Ureter (tissue), 1 donor: ENCODE results near the gene VAV2. TPM values are rescaled to one million over a fixed set of nuclear protein-coding genes. Genes with fewer than 3 reads are reported as not detected.
"Not testable (repeated sequence)": the region's sequence is repeated elsewhere in the genome, so short reads cannot be mapped to it uniquely, and the experiment has no call there.

ENCODE experiments used
- DNase-seq: peaks from one replicate; pipeline ENCODE4 v3.0.0-alpha.2; 2020; ENCODE audit warnings: low spot score
- total RNA-seq: library from RNA; stranded (reverse); gene quantifications from one replicate; pipeline ENCODE4 v1.2.4, GENCODE V29; 2023
- donor health status: DM: yes; HTN: yes; CAD: no.

Gene VAV2
- total RNA-seq, 1 donor from 2014 or later, result 38.9 TPM

DNA sequence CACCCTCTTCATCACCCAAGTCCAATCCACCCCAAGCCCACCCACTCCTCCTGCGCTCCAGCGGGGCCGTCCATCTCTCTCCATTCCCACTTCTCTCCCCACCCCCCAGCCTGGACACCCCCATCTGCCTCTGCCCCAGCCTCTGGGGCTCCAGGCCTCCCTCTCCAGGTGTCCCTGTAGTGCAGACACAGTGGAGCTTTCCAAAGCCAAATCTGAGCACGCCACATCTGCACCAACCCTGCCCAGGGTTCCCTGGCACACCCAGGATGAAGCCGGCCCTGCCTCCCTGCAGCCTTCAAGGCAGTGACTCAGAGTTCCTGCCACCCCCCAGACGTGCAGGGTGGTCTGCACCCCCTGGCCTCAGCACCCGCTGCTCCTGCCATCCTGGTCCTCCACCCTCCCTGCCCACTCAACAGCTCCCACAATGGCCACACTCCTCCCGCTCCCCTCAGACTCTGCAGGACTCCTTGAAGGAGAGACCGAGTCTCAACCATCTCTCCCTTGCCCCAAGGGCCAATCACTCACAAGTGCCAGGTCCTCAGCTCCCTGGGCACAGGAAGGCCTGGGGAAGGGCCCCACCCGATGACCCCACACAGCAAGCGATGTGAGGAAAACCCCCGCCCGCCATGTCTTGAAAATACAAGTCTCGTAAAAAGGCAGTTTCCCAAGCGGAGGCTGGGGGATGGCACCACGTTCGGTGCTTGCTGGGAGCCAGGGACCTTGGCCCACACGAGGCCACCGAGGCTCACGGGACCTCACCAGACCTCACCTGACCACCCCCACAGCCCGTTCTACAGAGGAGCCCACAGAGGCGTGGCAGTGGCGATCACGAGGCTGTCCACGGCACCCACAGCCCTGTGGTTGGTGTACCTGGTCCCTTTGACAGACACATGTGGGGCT is 22.2 kb downstream of the VAV2 start:
- no peak for DNase-seq

- no peak for DNase-seq
Measured at GRCh38 chr9:133968966-133969617, 23.0 kb downstream of the VAV2 start.

GRCh38 chr9:133968428-133968827 is 23.7 kb downstream of the VAV2 start:
- DNase-seq, result no peak

DNA sequence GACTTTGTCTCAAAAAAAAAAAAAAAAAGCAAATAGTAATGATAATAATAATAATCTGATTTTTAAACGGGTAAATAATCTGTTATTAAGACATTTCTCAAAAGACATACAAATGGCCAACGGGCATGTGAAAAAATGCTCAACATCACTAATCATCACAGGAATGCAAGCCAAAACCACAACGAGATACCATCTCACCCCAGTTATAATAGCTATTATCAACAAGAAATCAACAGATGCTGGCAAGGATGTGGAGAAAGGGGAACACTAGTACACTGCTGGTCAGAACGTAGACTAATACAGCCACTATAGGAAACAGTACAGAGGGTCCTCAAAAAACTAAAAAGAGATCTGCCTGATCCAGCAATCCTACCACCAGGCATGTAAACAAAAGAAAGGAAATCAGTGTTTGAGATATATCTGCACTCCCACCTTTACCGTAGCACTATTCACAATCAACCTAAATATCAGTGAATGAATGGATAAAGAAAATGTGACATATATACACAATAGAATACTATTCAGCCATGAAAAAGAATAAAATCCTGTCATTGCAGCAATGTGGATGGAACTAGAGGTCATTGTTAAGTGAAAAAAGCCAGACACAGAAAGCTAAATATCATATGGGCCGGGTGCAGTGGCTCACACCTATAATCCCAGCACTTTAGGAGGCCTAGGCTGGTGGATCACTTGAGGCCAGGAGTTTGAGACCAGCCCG is 24.9 kb downstream of the VAV2 start:
- no peak for DNase-seq

- DNase-seq, result no peak
Measured at GRCh38 chr9:133964463-133964862, 27.7 kb downstream of the VAV2 start.

GRCh38 chr9:133963166-133963565 is 29.0 kb downstream of the VAV2 start:
- DNase-seq, result no peak

DNA sequence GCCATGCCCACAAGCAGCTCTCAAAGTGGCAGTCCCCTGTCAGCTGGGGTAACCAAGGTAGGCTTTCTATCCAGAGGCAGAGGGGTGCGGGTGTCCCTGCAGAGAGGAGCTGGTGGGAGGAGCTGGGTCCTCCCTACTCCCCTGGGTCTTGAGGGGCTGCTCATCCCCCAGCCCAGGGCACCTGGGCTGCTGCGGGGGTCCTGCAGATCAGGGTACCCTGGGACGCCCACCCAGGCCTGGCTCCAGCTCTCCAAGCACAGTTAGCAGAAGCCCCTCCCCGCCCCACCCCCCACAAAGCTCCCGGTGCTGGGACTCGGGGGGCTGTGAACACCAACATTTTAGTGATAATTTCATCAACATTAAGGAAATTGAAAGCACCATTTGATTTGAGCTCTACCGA is 29.8 kb downstream of the VAV2 start:
- no peak for DNase-seq

- DNase-seq, result no peak
Measured at GRCh38 chr9:133961226-133962165, 30.6 kb downstream of the VAV2 start.

DNA sequence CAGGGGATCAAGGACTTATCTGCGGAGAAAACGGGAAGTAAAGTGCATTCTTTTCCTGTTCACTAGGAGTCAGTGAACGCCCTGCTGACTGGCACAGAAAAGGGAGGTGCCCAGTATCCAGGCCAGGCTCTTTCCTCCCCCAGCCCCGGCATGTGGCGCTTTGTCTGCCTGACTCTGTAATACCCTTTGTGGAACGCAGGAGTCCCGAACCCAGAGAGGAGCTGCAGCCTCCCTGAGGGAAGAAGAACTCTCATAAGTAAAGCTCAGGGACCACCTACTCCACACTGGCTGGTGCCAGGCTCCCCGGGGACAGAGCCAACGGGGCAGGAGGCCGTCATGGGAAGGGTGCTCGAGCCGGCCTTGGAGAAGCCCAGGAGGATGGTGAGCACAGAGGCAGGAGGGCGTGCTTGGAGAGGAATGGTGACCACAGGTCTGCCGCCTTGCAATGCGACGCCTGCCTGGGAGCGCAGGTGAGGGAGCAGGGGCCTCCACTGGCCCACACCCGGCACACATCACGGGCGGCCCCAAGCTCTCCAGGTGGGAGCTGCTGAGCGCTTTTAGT is 31.5 kb downstream of the VAV2 start:
- no peak for DNase-seq

- DNase-seq, result no peak
Measured at GRCh38 chr9:133959966-133960567, 32.1 kb downstream of the VAV2 start.

DNA sequence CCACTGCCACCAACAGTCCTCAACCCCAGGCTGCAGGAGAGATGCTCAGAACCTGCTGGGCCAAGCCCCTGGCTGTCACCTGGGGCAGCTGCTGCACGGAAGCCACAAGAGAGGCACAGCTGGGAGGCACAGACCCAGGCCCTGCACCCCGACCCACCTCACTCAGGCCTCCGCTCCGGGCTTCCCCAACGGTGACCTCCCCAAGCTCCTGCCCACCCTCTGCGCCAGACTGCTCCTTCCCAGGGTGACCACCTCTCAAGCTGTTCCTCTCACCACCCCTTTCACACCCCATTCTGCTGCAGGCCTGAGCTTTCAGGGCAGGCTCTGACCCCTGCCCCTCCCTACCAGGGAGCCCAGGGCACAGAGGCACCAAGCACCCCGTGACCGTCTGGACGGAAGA is 33.0 kb downstream of the VAV2 start:
- DNase-seq, result no peak

DNA sequence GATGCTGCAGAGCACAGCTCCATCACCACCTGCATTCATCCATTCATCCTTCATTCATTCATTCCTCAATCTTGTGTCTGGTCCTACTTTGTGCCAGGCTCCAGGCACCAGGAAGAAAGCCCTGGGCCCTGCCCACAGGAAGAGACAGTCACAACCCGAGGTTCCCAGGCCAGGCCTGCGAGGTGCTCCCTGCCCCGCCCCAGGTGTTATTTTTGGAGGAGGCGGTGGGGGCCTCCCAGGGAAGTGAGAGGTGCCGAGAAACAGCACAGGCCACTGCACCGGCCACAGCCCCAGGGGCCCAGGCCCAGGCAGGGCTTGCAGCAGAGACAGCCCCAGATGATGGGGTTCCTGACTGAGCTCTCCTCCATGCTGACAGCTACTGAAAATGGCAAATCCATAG is 33.4 kb downstream of the VAV2 start:
- DNase-seq, result no peak

GRCh38 chr9:133957772-133958171 is 34.4 kb downstream of the VAV2 start:
- DNase-seq, result not testable (repeated sequence)

DNA sequence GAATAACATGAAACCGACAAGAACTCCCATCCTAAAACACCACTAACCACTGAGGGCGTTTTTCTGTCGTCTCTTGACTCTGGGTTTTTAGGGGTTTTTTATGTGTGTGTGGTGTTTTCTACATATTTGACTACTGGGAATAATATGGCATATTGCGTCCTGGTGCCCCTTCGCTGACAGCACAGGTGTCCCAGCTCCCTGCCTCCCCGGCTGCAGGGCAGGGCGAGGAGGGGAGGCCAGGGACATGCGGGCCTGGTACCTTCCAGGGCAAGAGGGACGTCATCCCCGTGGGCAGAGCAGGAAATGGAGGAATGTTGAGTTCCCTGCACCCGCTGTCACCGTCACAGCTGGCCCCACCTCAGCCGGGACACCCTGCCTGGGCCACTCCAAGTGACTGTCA is 34.8 kb downstream of the VAV2 start:
- DNase-seq, result no peak

- DNase-seq, result no peak
Measured at GRCh38 chr9:133956520-133957076, 35.5 kb downstream of the VAV2 start.

DNA sequence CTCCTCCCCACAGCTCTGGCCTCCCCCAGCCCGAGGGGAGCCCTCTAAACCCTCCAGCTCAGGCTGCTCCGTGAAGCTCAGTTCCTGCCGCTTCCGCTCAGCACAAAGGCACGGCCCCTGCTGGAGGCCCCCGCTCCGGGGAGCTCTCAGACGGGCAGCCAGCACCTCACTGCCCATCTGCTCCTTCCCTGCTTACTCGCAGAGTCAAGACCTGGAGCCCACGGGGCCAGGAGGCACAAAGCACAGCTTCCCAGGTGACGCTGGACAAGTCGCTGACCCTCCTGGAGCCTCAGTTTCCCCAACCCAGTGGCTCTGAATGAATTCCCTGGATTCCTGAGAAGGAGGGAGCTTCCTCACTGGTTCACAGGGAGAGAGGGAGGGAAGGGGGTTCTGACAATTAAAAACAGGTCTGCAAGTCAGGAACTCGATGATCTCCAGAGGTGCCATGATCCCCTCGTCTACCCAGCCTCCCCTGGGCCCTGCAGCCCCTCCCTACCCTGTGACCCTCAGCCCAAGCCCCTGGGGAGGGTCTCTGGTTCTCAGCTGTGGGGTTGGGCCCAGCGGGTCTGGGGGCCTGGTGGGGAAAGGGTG is 36.2 kb downstream of the VAV2 start:
- DNase-seq, result no peak

DNA sequence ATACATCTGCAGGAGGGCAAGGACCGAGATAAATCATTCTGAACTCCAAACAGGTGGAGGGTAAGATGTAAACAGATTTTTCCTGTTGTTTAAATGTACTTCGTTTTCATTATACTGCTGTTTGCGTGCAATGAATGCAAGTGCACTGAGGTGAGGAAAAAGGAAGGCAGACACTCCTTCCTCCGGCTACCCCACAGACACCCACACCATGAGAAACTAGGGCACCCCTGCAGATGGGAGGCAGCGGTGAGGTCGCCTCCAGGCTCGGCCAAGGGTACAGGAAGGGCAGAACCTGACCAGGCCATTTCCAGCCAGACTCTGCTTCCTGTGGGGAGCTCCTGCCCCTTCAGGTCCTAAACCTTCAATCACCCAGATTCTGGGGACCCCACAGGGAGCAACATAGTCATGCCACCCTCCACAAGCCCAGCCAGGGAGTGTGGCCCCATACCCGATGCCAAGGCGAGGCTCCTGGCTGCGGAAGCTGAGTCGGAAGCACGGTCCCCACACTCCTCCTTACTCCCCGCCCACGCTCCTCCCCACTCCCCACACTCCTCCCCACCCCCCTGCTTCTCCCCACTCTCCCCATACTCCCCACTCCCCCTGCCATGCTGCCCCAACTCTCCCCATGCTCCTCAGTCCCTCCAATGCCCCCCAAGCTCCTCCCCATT is 37.1 kb downstream of the VAV2 start:
- DNase-seq, result no peak

- DNase-seq, result no peak
Measured at GRCh38 chr9:133953976-133954709, 38.0 kb downstream of the VAV2 start.

DNA sequence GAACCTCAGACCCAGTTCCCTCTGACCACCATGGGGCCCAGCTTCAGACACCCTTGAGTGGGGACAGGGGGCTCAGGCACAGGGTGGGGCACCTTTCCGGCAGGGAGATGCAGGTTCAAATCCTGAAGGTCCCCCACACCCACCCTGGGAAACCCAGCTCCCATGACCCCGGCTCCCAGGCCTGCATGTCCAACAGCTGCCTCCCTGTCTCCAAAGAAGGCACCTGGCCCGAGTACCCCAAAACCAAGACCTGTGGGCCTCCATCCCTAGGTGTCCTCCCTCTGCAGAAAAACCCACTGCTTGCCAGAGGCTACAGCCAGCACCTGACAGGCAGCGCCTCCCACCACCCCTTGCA is 38.5 kb downstream of the VAV2 start:
- no peak for DNase-seq
